PC-3 (cell line): ENCODE measurements around the gene SRRM3. TPM values are rescaled to one million over a fixed set of nuclear protein-coding genes. Genes with fewer than 3 reads are reported as not detected.

Experiments
- ATAC-seq: fragments of 200-7000 bp; cut with Tn5 transposase; 2 replicates; pipeline ENCODE4 v1.9.1; 2020; ENCODE audit warnings: mild to moderate bottlenecking, moderate library complexity
- BruUV-seq: library from RNA; stranded (reverse); fragments of 400-500 nt; replicated peaks from 2 replicates; lab custom pipeline; 2021; lab: Mats Ljungman, UMichigan
- CTCF ChIA-PET: fragments of 300-600 bp; sonication (Branson Sonifier 250); formaldehyde crosslinking; loops from one replicate; lab custom pipeline; 2022; ENCODE audit warnings: antibody characterized with exemption; lab: Charles Lee
- POLR2A ChIA-PET: fragments of 300-600 bp; sonication (Branson Sonifier 250); formaldehyde crosslinking; loops from one replicate; lab custom pipeline; 2022; ENCODE audit warnings: antibody characterized with exemption; ENCODE audit not compliant: unreplicated experiment; lab: Charles Lee
- DNase-seq: peaks from one replicate; pipeline ENCODE4 v3.0.0-alpha.2; 2015
- H2AFZ ChIP-seq: fragments of 300-600 bp; sonication (generic); 2 replicates; pipeline ENCODE4 v1.6.0; 2016; ENCODE audit warnings: antibody characterized with exemption, low read length
- H3F3A ChIP-seq: fragments of 300-600 bp; sonication (generic); one replicate; pipeline ENCODE4 v1.6.0; 2017; ENCODE audit warnings: antibody characterized with exemption, low read length, control low read depth, mild to moderate bottlenecking; ENCODE audit not compliant: unreplicated experiment
- H3K27ac ChIP-seq: fragments of 300-600 bp; sonication (generic); 2 replicates; pipeline ENCODE4 v1.5.1; 2016; ENCODE audit warnings: mild to moderate bottlenecking, low read length
- H3K27me3 ChIP-seq: fragments of 300-600 bp; sonication (generic); 2 replicates; pipeline ENCODE4 v1.6.1; 2016; ENCODE audit warnings: low read length, mixed read lengths
- H3K36me3 ChIP-seq: fragments of 300-600 bp; sonication (generic); 2 replicates; pipeline ENCODE4 v1.6.1; 2016; ENCODE audit warnings: low read depth, mixed run types, low read length, mixed read lengths
- H3K4me1 ChIP-seq: fragments of 300-600 bp; sonication (generic); 2 replicates; pipeline ENCODE4 v1.5.1; 2016; ENCODE audit warnings: low read length; ENCODE audit not compliant: insufficient read depth
- H3K4me2 ChIP-seq: fragments of 300-600 bp; sonication (generic); 2 replicates; pipeline ENCODE4 v1.6.0; 2016; ENCODE audit warnings: low read length
- H3K4me3 ChIP-seq: fragments of 300-600 bp; sonication (generic); 2 replicates; pipeline ENCODE4 v1.5.1; 2016; ENCODE audit warnings: mild to moderate bottlenecking, low read length, mixed read lengths
- H3K79me2 ChIP-seq: fragments of 300-600 bp; sonication (generic); 2 replicates; pipeline ENCODE4 v1.6.1; 2017; ENCODE audit warnings: low read length, mixed read lengths
- H3K9ac ChIP-seq: fragments of 300-600 bp; sonication (generic); 2 replicates; pipeline ENCODE4 v1.6.0; 2016; ENCODE audit warnings: mild to moderate bottlenecking, low read length
- H3K9me2 ChIP-seq: fragments of 300-600 bp; sonication (generic); replicated peaks from 2 replicates; pipeline ENCODE4 v1.6.1; 2016; ENCODE audit warnings: mixed run types, low read length, mixed read lengths
- H3K9me3 ChIP-seq: fragments of 300-600 bp; sonication (generic); 2 replicates; pipeline ENCODE4 v1.6.1; 2016; ENCODE audit warnings: low read length, mixed read lengths
- H4K20me1 ChIP-seq: fragments of 300-600 bp; sonication (generic); 2 replicates; pipeline ENCODE4 v1.6.1; 2016; ENCODE audit warnings: low read length, mixed read lengths
- CTCF ChIP-seq: fragments of 300-600 bp; sonication (generic); conservative IDR thresholded peaks from 2 replicates; pipeline ENCODE4 v1.5.1; 2017; ENCODE audit warnings: antibody characterized with exemption, low read depth, mild to moderate bottlenecking, low read length
- EZH2 ChIP-seq: fragments of 300-600 bp; sonication (generic); IDR thresholded peaks from one replicate; pipeline ENCODE4 v1.6.1; 2017; ENCODE audit warnings: antibody characterized with exemption, mild to moderate bottlenecking, low read length; ENCODE audit not compliant: unreplicated experiment
- EZH2phosphoT487 ChIP-seq: fragments of 300-600 bp; sonication (generic); IDR thresholded peaks from 2 replicates; pipeline ENCODE4 v1.6.1; 2018; ENCODE audit warnings: mild to moderate bottlenecking, antibody characterized with exemption, low read length, borderline replicate concordance
- intact Hi-C: fragments of 100-400 bp; cut with micrococcal nuclease; formaldehyde crosslinking; loops from 2 replicates; pipeline ENCODE4 v1.9.0; 2023
- total RNA-seq: library from RNA; depleted of rRNA; stranded (reverse); fragments of >200 nt; gene quantifications from 2 replicates; pipeline ENCODE4 v1.2.3, GENCODE V29; 2014

Gene SRRM3
- total RNA-seq, 1 experiment from 2014 or later, result 0.66 TPM

- ChIA-PET POLR2A (no interaction called here), CTCF (no interaction called here)
- Histone ChIP-seq H2AFZ (no peak overlapping the region), H3K36me3 (no peaks in the 10 kb centered on the region), H3K4me1 (no peaks in the 10 kb centered on the region), H3K27me3 (no peaks in the 10 kb centered on the region), H3K9ac (no peak overlapping the region), H3K4me2 (no peak overlapping the region), H3K9me3 (no peaks in the 10 kb centered on the region), H4K20me1 (no peaks in the 10 kb centered on the region), H3K9me2 (no peaks in the 10 kb centered on the region), H3K4me3 (no peak overlapping the region), H3F3A (no peaks in the 10 kb centered on the region), H3K27ac (no peak overlapping the region), H3K79me2 (no peaks in the 10 kb centered on the region)
- no TSS peak for BruUV-seq
- TF ChIP-seq EZH2phosphoT487 (no peak), EZH2 (no peak), CTCF (no peak)
- no peak for ATAC-seq
- intact Hi-C loops, result no loop called here
- DNase-seq, result no peak
These were observed 14.8 kb downstream of the SRRM3 start for GRCh38 chr7:76216381-76217082.

- Histone ChIP-seq H4K20me1 (no peaks in the 10 kb centered on the region), H3K79me2 (no peaks in the 10 kb centered on the region), H3K27me3 (no peaks in the 10 kb centered on the region), H3K4me1 (no peaks in the 10 kb centered on the region), H3K9ac (no peak overlapping the region), H3K9me2 (no peaks in the 10 kb centered on the region), H3K4me2 (no peak overlapping the region), H3K36me3 (no peaks in the 10 kb centered on the region), H3K9me3 (no peaks in the 10 kb centered on the region), H3F3A (no peaks in the 10 kb centered on the region), H3K4me3 (no peak overlapping the region), H3K27ac (no peak overlapping the region), H2AFZ (no peak overlapping the region)
- intact Hi-C loops, result no loop called here
- POLR2A ChIA-PET, result no interaction called here
- no peak for TF ChIP-seq CTCF
- TF ChIP-seq EZH2, result no peak
- no peak for TF ChIP-seq EZH2phosphoT487
- CTCF ChIA-PET, result no interaction called here
- DNase-seq (no peak), ATAC-seq (no peak)
- no TSS peak for BruUV-seq
These were observed 16.4 kb downstream of the SRRM3 start for GRCh38 chr7:76217942-76218566.
